NCI-H2196 (cell line): ENCODE measurements around the gene CPSF7.
"Not testable (repeated sequence)": the region's sequence is repeated elsewhere in the genome, so short reads cannot be mapped to it uniquely, and the experiment has no call there.

ENCODE experiments used
- DNase-seq: peaks from one replicate; lab custom pipeline; 2025; ENCODE audit not compliant: unreplicated experiment; lab: John Stamatoyannopoulos, UW

The CPSF7 gene, protein sequence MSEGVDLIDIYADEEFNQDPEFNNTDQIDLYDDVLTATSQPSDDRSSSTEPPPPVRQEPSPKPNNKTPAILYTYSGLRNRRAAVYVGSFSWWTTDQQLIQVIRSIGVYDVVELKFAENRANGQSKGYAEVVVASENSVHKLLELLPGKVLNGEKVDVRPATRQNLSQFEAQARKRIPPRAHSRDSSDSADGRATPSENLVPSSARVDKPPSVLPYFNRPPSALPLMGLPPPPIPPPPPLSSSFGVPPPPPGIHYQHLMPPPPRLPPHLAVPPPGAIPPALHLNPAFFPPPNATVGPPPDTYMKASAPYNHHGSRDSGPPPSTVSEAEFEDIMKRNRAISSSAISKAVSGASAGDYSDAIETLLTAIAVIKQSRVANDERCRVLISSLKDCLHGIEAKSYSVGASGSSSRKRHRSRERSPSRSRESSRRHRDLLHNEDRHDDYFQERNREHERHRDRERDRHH

DNA sequence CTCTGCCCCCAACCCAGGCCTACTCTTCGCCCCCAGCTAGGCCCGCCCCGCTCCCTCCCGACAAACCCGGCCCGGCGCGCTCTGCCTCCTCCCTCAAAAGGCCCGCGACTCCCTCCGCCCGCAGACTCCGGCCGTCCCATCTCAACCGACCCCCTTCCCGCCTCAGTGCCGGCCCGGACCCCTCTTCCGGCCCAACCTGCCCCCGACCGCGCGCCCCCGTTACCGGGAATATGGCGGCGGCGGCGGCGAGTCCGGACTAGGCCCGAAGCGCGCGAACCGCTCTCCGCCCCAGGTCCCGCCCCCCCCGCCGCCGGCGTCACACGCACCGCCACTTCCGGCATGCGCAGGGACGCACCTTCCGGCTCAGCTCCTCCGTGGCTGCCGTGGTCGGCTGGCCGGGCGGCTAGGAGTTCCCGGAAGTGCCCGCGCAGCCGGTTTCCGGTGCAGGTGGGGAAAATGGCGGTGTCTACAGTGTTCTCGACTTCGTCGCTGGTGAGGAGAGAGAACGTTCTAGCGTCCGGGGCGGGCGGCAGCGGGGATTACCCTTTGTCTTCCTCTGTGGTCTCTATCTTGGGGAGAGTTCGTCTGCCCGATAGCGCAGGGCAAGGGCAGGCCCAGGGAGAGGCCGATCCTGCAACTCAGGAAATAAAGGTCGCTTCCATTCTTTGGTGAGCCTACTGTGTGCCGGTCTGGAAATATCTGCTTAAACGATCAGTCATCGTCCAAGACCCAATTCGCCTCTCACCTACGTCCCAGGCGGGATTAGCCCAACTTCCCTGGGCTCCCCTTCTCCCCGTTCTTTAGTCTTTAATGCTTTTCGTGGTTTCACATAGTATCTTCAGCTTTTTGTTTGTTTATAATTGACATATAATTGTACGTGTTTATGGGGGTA, at the start of gene CPSF7, which contains the start of gene SDHAF2:
Gene CPSF7, minus strand, starts transcription at position 285 of the 892 bp plus-strand sequence. CDS start 740 bp downstream, outside the sequence.
Gene SDHAF2, plus strand, starts transcription at position 434 of the 892 bp plus-strand sequence. Its CDS starts 23 bp downstream, at position 457.
- peak; percentile 98 for DNase-seq

DNA sequence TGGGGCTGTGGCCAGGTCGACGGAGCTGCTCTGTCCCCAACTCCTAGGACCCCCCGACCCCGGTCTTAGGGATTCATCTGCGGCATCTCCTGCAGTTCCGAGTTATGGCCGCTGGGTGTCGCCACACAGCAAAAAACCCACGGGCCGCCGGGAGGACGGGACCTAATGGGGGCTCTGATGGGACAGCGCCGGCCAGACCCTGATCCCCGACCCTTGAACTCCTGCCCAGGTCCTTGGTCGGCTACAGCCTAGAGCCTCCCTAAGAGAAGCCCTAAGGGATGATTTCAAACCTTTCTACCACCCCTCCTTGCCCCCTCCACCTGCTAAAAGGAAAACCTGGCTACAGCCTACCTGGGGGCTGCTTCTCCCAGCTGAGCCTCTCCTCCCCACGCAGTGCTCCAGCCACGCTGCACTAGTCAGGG, 48.0 kb upstream of the CPSF7 start:
- DNase-seq: peak; percentile 33

DNA sequence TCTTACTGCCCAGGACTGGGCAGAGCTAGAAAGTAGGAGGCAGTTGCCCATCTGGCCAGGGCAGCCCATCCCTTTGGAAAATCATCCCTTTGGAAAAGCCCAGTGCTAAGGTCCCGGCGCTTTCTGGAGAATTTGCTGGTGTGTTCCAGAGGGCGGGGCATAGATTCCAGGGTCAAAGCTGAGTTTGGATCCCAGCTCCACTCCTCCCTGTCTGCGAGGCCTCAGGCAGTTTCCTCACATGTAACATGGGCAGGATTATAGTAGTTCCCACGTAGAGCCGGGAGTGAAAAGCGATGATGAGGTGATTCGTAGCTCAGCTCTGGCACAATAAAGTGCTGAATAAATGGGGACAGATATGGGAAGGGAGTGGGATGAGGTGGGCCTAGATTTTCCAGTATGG, 47.4 kb upstream of the CPSF7 start:
- no peak for DNase-seq

DNA sequence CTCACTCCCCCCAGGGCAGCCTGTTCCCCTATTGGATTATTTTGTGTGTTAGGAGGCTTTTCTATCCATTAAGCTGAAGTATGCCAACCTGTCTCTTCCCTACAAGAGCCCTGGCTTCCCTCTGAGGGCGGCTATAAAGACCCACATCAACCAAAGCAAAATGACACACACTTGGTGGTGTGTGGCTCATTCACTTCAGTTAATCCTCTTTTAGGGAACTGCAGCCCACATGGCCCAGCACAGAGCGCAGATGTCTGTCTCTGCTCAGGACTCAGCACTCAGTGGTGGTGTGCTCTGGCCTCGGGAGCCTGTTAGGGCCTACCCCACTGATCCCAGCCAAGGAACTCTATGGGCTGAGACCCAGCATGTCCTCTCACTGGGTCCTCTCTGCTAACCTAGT, 46.6 kb upstream of the CPSF7 start:
- no peak for DNase-seq

DNA sequence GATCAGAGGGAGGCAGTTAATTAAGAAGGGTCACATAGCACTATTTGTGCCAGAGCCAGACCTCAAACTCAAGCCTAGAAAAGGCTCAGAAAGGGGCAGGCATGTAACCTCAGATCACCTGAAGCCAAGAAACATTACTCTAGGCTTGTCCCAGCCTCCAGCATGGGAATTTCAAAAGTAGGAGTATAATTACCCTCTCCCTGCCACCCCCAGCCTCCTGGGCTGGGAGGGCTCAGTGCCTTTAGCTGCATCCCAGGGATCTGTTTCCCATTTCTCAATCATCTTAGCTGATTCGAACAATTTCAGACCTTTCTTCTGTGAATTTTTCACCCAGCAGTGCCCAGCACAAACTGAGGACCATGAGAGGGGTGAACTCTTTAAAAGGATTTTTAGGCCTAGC, 45.7 kb upstream of the CPSF7 start:
- no peak for DNase-seq

DNA sequence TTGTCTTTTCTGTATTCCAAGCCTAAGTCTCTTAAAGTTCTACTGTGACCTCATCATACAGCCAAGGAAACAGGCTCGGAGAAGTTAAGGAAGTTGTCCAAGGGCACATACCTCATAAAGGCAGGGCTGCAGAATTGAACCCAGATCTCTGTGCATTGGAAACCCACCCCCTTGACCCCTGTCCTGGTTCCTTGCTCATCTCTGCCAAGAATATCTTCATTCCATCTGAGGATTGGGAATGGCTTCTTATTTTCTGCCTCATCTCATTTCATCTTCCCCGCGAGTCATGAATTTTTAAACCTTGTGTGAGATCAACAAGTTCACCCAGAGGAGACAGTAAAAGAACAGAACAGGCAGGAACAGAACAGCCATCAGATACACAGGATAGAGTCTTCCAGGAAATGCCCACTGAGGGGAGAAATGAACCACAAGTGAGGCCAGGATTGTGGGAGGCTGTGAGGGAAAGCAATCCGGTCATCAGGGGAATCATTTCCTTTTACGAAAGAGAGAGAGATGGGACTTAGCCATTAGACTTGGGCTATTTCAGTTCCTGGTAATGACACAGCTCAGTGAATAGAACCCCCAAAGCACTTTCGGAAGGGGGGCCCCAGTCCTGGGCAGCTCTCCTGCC, 44.4 kb upstream of the CPSF7 start:
- no peak for DNase-seq

DNA sequence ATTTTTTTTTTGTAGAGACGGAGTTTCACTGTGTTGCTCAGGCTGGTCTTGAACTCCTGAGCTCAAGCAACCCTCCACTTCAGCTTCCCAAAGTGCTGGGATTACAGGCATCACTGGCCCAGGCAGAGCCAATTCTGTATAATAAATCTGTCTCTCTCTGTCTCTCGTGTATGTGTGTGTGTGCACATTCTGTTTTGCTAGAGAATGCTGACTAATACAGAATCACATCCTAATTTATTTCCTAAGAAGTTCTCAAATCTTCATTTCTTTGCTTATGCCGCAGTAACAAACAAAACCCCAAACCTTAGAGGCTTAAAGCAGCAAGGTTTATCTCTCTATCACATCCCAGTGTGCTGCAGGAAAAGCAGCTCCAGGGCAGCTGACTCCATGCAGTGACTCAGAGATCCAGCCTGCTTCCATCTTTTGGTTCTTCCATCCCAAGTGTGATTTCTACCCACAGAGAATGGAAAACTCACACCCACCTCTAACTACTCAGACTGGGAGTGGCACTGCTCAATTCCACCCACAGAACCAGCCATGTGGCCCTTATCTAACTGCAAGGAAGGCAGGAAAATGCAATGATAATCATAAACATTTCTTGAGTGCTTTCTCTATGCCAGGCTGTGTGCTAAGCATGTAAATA, 43.7 kb upstream of the CPSF7 start:
- no peak for DNase-seq

DNA sequence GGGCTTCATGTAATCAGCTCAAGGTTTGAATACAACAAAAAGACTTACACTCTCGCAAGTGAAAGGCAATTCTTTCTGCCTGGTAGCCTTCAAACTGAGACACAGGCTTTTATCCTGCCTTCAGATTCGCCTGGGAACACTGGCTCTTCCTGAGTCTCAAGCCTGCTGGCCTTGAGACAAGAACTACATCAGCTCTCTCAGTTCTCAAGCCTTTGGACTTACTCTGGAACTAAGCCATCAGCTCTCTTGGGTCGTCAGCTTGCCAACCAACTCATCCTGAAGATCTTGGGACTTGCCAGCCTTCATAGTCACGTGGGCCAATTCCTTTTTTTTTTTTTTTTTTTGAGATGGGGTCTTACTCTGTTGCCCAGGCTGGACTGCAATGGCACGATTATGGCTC, 43.1 kb upstream of the CPSF7 start:
- DNase-seq: no peak

DNA sequence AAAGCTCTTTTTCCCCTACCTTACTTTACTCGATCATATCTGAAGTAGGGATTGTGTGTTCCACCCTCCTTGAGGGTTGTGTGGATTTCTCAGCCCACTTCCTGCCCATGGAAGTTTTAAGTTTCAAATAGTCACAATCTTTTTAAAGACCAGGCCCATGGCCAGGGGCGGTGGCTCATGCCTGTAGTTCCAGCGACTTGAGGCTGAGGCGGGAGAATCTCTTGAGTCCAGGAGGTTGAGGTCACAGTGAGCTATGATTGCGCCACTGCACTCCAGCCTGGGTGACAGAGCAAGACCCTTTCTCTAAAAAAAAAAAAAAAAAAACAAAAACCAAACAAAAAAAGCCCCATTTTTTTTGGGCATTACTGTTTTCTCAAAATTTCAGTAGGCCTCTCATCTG, 42.5 kb upstream of the CPSF7 start:
- DNase-seq: no peak

DNA sequence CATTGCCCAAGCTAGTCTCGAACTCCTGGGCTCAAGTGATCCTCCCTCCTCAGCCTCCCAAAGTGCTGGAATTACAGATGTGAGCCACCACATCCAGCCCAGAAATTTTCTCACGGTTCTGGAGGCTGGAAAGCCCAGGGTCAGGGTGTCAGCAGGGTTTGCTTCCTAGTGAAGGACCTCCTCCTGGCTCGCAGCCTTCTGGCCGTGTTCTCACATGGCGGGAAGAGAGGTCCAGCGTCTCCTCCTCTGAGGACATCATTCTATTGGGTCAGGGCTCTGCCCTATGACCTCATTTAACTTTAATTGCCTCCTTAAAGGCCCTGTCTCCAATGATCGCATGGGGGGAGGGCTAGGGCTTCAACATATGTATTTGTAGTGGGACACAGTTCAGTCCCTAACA, 38.2 kb upstream of the CPSF7 start:
- no peak for DNase-seq

DNA sequence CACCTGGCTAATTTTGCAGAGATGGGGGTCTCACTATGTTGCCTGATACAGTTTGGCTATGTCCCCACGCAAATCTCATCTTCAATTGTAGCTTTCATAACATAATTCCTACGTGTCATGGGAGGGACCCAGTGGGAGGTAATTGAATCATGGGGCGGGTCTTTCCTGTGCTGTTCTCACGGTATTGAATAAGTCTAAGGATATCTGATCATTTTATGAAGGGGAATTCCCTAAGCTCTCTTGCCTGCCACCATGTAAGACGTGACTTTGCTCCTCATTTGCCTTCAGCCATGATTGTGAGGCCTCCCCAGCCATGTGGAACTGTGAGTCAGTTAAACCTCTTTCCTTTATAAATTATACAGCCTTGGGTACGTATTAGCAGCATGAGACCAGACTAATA, 37.8 kb upstream of the CPSF7 start:
- not testable (repeated sequence) for DNase-seq

DNA sequence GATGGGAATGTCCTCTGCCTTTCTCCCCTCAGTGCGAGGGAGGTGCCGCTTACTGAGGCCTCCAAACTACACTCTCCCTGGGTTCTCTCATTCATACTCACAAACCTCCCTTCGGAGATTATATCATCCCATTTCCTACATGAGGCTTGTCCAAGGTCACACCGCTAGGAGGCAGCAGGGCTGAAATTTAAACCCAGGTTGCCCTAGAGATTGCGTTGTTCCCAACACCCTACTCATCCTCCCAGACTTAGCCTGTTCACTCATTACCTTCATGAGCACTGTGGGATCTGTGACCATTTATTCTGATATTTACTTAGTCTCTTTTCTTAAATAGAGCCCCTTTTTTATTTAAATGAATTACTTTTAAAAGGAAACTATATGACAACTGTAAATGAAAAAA, 31.2 kb upstream of the CPSF7 start:
- DNase-seq: no peak

DNA sequence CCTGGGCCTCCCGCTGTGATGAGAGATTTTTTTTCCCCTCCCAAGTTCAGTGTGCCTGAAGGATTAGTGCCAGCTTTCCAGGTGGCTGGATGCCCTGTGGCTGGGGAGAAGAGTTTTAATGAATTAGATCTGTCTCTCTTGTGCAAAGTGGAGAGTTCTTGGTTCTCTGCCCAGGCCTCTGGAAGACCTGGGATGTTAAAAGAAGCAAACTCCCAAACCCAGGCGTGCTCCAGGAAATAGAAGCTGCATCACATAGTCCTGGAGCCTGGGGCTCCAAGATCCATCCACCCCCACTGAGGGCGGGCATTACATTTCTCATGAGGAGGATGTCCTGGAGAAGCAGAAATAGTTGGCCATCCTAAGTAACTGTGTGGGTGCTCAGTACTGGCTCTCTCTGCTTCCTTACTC, 30.7 kb upstream of the CPSF7 start:
- peak; percentile 58 for DNase-seq

DNA sequence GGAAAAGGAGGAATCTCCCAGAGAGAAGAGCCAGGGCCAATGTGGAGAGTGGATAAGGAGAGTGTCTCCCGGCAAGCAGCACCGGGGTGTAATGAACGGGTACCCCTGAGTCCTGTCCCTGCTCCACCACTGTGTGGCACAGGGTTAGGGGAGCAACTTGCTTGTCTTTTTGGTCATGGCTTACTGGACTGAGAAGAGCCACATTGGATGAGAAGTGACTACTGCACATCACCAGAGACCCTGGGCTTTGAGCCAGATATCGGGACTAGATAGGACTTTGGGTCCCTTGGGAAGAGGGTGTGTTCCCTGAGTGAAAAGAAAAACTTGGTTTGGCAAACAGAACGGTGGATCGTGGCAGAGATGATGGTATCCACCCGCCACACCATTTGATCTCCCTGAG, 24.7 kb upstream of the CPSF7 start:
- no peak for DNase-seq

DNA sequence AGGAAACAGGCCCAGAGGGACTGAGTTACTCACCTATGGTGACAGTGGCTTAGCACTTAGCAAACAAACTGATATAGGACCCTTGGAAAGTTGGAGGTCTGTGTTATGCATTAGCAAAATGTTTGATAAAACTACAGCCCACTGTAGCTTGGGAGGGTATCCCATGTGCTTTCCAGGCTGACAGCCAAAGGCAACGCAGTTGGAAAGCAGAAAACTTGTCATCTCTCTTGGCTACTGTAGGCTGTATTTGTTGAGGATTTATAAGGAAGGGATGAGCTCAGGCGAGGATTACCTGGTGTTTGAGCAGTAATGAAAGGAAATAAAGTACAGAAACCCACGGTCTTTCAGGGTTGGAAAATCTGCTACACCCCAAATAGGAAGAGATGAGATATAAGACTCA, 23.9 kb upstream of the CPSF7 start:
- DNase-seq: no peak

DNA sequence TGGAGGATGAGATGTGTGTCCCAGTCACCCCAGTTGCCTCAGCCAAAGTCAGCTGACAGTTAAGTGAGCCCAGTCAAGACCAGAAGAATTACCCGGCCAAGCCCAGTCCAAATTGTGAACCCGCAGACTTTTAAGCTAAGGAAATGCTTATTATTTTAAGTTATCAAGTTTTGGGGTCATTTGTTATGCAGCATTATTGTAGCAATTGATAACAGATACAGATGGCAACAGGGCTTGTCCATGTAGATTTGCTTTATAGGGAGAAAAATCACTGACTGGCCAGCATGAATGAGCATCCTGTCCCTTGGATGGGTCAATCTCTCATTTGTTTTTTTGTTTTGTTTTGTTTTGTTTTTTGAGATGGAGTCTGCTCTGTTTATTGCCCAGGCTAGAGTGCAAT, 23.1 kb upstream of the CPSF7 start:
- DNase-seq: no peak

DNA sequence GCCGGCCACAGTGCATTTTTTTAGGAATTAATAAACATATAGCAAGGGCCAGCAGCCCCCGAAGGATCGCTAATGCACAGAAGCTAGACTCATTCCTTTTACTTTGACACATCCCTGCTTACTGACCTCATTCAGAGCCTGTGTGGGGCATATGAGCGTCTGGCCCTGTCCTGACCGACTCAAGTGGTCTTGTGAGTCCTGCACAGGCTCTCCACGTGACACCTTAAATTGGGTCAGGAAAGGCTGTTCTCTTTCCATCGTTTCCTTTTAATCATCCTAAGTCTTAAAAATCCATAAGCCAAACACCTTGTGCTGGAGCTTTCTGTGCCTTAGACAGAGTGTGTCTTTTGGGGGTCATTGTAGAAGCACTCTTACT, 18.8 kb upstream of the CPSF7 start:
- no peak for DNase-seq

DNA sequence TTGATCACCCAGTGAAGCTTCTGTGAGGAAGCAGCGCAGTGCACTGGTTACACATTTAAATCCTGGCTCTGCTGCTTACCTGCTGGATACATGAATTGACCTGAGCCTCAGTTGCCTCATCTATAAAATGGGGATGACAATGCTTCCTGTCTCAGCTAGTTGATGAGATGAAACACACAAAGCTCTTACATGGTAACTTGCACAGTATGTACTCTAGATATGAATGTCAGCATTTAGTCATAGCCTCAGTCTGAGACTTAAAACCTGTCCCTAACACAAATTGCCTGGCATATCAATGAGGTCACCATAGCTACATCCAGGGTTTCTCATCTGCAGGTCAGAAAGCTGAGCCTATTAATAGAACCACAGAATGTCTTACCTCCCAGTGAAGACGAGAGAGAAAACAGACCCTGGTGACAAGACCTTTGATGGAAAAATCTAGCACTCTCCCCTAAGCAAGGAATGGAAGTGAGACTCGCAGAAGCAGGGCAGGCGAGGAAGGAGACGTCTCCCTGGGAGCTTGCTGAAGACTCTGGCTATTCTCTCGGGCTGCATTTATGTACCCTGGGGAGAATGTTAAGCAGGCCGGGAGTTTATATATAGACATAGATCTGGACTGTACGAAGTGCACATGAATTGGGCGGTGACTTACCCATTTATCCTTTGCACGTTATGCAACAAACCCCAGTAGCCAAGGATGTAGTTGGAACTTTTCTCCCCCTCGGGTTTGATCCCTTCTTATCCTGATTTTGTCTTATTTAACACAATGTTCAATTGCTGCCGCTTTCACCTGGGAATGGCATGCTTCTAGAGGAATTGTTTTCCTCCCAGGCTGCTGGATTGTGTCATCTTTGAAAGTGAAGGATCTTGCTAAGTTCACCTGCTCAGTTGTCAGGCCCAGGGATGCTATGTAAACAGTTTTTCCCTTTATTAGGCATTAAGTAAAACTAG, 18.1 kb upstream of the CPSF7 start:
- no peak for DNase-seq

DNA sequence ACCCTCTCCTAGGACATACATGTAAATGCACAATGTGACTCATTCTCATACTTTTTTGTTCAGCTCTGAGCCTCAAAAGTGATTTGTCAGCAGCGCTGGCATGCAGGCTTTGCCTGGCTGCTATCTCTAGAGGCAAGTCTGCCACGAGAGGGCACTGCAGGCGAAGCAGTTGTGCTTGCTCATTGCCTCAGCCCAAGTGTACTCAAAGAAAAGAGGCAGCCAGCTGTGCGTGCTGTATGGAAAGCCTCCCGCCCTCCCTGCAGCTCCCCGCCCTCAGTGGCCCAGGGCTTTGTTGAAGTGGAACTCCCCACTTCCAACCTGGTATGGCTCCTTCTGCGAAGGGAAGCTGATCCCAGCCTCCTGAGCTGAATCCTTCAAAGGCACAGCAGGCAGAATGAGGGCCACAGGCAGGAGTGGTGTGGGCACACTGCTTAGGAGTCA, 16.5 kb upstream of the CPSF7 start:
- peak; percentile 93 for DNase-seq

DNA sequence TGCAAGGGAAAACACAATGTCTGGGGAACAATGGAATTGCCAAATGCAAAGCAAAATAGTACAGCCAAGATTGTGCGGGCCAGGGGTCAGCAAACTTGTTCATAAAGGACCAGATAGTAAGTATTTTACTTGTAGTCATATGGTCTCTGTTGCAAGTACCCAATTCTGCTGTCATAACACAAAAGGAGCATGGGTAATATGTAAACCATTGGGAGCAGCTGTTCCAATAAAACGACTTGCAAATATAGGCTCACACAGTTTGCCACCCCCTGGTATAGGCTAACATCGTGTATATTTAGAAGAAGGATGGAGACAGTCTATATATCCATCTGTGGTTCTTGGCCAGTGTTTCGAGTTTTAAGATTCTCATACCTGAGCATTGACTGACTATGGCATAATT, 15.7 kb upstream of the CPSF7 start:
- DNase-seq: no peak
